NCI-H524 treated with DMSO at 0.1 percent for 48 hours (cell line): ENCODE measurements around the gene BAIAP2L1.
"Not testable (repeated sequence)": the region's sequence is repeated elsewhere in the genome, so short reads cannot be mapped to it uniquely, and the experiment has no call there.

ENCODE experiments used
- DNase-seq: peaks from one replicate; lab custom pipeline; 2025; lab: John Stamatoyannopoulos, UW

Gene BAIAP2L1

GRCh38 chr7:98322331-98323270, 78.3 kb downstream of the BAIAP2L1 start:
- DNase-seq, result no peak

GRCh38 chr7:98321301-98321700, 79.6 kb downstream of the BAIAP2L1 start:
- no peak for DNase-seq

- DNase-seq, result no peak
These were observed 81.7 kb downstream of the BAIAP2L1 start for GRCh38 chr7:98319176-98319575.

DNA sequence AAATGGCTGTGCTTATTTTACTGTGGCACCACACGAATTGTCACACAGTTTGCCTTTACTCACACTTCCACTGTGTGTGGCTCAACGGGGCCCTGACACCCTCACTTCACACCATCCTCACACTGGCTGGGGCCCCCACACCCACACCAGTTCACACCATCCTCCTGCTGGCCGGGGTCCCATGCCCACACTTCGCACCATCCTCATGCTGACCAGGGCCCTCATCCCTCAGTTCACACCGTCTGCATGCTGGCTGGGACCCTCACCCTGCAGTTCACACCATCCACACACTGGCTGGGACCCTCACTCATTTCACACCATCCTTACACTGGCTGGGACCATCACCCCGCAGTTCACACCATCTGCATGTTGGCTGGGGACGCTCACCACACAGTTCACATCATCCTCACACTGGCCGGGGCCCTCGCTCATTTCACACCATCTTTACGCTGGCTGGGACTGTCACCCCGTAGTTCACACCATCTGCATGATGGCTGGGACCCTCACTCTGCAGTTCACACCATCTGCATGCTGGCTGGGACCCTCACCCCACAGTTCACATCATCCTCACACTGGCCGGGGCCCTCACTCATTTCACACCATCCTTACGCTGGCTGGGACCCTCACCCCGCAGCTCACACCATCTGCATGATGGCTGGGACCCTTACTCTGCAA, 83.4 kb downstream of the BAIAP2L1 start:
- DNase-seq, result no peak

DNA sequence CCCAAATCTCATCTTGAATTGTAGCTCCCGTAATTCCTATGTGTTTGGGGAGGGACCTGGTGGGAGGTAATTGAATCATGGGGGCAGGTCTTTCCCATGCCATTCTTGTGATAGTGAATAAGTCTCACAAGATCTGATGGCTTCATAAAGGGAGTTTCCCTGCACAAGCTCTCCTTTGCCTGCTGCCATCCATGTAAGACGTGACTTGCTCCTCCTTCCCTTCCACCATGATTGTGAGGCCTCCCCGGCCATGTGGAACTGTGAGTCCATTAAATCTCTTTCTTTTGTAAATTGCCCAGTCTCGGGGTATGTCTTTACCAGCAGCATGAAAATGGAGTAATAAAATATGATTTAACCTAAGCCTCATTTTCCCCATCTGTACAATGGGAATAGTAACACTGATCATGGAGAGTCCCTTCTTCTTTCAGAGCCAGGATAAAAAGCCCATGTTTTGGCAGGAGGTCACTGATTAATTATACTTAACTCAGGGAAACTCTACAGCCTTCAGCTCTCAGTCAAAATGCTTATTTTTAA, 84.8 kb downstream of the BAIAP2L1 start:
- not testable (repeated sequence) for DNase-seq

DNA sequence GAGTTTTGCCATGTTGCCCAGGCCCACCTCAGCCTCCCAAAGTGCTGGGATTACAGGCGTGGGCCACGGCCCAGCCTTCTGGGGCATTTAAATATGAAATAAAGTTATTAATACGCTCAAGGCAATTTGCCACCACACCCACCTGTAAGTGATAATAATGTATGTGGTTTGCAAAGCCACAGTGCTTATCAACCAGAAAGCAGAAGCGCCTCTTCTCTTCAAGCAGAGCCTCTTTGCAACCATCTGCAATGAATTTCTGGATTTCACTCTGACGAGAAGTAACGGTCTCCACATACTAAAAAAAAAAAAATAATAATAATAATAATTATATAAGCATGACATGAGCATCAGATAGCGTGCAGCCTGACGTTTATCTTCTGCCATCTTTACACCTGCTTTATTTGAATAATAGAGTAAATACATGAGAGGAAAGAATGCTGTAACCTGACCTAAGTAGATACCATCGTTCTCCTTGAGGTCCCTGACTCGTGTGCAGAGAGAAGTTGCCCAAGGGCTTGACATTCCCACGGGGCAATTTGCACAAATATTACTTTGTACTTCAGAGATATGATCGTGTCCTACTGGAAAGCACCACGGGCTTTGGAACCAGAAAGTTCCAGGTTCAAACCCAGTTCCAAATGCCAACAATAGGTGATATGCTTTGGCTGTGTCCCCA, 85.4 kb downstream of the BAIAP2L1 start:
- no peak for DNase-seq

DNA sequence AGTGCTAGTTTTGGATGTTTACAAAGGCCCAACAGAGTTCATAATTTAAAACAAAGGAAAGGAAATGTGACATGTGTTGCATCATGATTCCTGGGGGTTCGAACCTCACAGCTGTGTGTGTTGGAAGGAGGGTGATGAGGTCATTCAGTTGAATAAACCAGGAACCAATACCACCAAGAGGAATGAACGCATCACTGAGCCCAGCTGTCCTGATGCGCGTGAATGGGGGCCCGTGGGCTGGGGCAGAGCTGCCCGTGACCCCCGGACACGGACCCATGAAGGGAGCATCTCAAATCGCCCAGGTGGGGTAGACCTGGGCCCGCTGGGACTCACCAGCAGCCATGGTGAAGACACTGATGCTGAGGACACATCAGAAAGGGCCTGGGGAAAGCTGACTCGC, 86.4 kb downstream of the BAIAP2L1 start:
- DNase-seq, result no peak

GRCh38 chr7:98312201-98312600, 88.7 kb downstream of the BAIAP2L1 start:
- DNase-seq, result no peak

GRCh38 chr7:98309566-98309965, 91.3 kb downstream of the BAIAP2L1 start:
- DNase-seq, result no peak

DNA sequence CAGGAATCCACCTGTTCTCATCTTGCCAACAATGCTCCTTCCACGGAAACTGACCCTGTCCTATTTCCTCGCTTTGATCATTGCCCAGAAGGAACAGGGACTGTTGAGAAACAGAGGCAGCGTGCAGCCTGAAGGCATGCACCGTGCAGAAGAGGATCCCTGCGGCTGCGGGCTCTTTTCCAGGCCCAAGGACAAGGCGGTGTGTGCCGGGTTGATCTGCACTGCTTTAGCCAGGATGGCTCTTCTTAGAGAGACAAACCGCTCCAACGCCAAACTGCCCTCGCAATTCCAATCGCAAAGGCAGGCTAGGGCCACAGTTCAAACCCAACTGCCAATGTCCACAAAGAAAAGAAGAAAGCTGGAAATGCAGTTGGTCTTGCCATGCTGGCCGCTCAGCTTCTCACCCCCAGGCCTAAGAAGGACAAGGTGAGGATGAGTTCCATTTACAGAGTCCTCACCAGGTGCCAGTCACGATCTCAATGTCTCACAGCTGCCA, 92.9 kb downstream of the BAIAP2L1 start:
- DNase-seq, result no peak

DNA sequence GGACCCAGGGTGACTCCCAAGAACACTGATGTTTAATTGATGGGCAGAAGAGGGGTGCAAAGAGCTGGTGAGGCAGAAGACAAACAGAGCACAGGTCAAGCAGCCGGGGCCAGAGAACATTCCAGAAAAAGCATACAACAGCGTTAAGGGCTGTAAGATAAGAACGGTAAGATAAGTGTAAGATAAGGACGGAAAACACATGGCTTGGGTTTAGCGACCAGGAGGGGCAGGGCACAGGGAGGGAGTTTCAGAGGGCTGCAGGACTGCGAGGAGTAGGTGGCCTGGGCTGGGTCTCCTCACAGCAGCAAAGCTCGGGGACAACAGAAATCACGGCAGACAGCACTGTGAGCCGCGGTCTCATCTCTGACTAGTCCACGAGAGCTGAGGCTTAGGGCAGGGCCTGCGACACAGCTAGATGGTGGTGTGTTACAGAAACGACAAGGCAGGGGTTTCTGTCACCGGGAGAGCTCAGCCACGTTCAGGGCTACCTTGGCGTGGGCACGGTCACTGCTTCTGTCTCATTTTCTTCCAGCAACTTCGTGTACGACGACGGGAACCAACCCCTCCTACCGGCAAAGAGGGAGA, 94.8 kb downstream of the BAIAP2L1 start:
- DNase-seq, result no peak

- no peak for DNase-seq
These were observed 97.0 kb downstream of the BAIAP2L1 start for GRCh38 chr7:98303906-98304305.

- DNase-seq, result no peak
These were observed 97.6 kb downstream of the BAIAP2L1 start for GRCh38 chr7:98303176-98303865.

DNA sequence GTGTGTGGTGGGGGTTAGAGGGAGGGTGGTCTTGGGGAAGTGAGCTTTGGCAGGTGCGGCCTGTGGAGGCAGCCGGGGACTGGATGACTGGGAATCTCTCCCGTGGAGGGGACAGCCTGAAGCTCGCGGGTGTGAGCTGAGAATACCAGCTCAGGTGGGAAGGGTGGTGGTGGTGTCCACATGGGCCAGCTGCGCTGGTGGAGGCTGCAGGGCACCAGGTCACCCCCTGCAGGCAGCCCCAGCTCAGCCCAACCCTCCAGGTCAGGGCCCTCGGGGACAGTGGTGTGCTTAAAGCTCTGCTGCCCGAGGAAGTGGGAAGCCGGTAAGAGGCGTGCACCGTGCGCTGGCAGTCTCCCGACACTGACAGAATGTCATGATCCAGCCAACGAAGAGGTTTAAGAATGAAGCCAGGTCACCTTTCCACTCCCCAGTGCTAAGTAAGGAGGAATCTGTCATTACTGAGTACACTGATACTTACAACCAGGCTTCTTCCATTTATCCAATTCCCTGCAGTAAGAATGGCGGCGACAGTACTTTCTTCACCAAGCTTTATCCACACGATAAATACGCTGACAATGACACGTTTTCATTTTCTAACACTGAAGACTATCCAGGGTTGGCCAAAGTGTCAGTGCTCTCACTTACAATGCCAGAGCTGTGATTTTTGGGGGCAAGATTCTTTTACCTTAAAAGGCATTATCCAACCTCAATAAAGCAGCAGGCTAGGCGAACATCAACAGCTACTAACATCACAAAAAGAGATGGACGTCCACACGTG, 99.0 kb downstream of the BAIAP2L1 start:
- DNase-seq, result no peak

DNA sequence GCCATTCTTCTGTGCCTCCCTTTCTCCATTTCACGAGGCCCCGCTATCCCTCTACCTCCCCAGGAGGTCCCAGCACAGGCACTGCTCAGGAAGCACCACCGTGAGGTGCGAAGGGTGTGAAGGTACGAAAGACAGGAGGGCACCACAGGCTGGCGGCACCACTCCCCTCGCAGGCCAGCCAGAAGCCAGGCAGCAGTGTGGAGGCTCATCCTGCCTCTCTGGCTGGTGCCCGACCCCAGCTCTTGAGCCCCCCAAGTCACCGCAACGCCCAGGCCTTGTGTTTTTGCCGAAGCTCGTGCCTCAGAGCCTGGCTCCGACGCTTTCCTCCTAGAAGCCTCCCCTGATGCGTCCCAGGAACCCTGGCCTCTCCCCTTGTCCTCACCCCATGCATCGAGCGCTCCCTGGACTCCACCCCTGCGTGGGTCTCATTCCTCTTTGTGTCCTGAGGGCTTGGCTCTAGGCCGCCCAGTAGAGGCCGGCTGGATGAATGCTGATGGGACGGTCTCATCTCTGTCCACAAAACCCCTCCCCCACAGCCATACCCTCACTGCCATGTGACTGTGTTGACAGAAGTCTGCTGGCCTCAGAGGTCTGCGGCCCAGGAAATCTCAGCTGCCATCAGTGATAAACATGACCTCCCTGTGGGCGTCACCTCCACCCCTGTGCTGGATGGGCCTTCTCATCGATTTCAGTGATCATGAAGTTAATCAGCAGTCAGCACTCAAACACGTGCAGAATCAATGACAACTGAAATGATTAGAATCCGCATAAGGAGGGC, 100.1 kb downstream of the BAIAP2L1 start:
- no peak for DNase-seq

DNA sequence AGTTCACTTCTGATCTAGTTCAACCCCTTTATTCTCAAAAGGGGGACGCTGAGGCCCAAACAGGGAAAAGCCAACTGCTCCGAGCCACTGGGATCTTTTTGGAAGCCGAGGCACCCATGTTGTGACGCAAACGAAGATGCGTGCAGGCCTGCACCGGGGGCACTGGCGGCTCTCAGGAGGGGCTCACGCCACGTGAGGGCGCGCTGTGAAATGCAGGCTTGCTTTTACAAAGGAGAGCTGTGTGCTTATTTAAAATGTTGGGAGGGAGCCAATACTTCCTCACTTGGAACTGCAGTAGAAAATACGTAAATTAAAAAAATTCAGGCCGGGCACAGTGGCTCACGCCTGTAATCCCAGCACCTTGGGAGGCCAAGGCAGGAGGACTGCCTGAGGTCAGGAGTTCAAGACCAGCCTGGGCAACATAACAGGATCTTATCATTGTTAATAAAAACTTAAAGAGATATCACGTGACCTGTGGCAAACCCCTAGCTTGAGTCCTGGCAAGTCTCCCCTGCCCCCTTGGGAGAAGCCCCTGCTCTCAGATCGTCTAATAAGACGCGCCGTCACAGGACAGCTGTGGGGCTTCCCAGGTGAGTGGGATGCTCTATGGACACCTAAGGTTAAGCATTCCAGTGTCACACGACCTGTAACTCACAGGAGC, 103.1 kb downstream of the BAIAP2L1 start:
- DNase-seq, result no peak

DNA sequence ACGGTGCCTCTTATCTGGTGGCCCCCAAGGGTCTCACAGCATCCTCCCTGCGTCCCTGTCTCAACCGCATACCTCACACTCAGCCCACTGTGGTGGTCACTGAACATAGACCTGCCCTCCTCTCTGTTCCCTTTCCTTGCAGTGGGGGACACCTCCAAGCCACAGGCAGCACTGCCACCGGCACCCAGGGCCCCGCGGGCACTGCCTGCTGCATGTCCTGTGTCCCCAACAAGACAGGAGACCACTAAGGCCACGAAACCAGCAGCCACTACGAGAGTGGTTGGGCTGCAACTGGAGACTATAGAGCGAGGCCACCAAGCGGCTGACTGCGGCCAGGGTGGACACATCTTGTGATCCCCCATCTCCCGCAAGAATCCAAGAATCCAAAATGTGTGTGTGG, 104.1 kb downstream of the BAIAP2L1 start:
- no peak for DNase-seq

GRCh38 chr7:98295467-98296192, 105.3 kb downstream of the BAIAP2L1 start:
- DNase-seq, result no peak
